K562 (cell line): ENCODE data around the gene CRTAP. TPM values are rescaled to one million over a fixed set of nuclear protein-coding genes. Genes with fewer than 3 reads are reported as not detected.
A peak's percentile ranks its signal among the peaks of the same experiment; 100 is the strongest.

Source experiments
- ARID1B ChIP-seq: fragments of 450-650 bp; IDR thresholded peaks from 2 replicates; pipeline ENCODE4 v1.6.1; 2016; ENCODE audit warnings: antibody characterized with exemption, mild to moderate bottlenecking, inconsistent platforms
- CBX8 ChIP-seq: fragments of 200-600 bp; sonication (generic); IDR thresholded peaks from 2 replicates; pipeline ENCODE4 v1.6.1; 2012; ENCODE audit warnings: borderline replicate concordance, mixed run types, low read depth, mild to moderate bottlenecking, moderate library complexity, mixed read lengths, low read length, control low read depth, inconsistent platforms; ENCODE audit not compliant: poor library complexity, severe bottlenecking; ENCODE audit errors: extremely low read depth
- CREBBP ChIP-seq: IDR thresholded peaks from one replicate; pipeline ENCODE4 v1.6.1; 2012; ENCODE audit warnings: low read depth, mild to moderate bottlenecking, control low read depth, inconsistent platforms, low read length
- CTCF ChIP-seq, 3 experiments: IDR thresholded peaks in 2 of 3; conservative IDR thresholded peaks in 1 of 3; 2 replicates each; pipeline ENCODE4 v1.5.1; 2011 to 2012; ENCODE audit warnings: low read length in 3 of 3, mild to moderate bottlenecking in 3 of 3, control low read depth in 2 of 3, improper control_type of control experiment in 1 of 3, inconsistent platforms in 1 of 3, low read depth in 1 of 3, mixed read lengths in 1 of 3, moderate library complexity in 1 of 3; ENCODE audit not compliant: insufficient read depth in 2 of 3
- GTF2B ChIP-seq: IDR thresholded peaks from 2 replicates; pipeline ENCODE4 v1.6.1; 2011; ENCODE audit not compliant: insufficient read length; ENCODE audit errors: extremely low read depth
- HDAC8 ChIP-seq: fragments of 450-650 bp; IDR thresholded peaks from 2 replicates; pipeline ENCODE4 v1.6.1; 2016; ENCODE audit warnings: mild to moderate bottlenecking, missing genetic modification characterization, moderate library complexity, missing compliant biosample characterization
- HNRNPH1 ChIP-seq: fragments of 200-400 bp; formaldehyde crosslinking; optimal IDR thresholded peaks from 2 replicates; pipeline ENCODE3; 2017; ENCODE audit warnings: low read depth, mild to moderate bottlenecking, low read length, moderate library complexity
- IRF9 ChIP-seq: fragments of 450-650 bp; IDR thresholded peaks from 2 replicates; pipeline ENCODE4 v1.6.1; 2016; ENCODE audit warnings: missing biosample characterization, missing genetic modification characterization
- MCM3 ChIP-seq: fragments of 450-650 bp; IDR thresholded peaks from 2 replicates; pipeline ENCODE4 v1.6.1; 2016
- NBN ChIP-seq: fragments of 450-650 bp; IDR thresholded peaks from 2 replicates; pipeline ENCODE4 v1.6.1; 2016; ENCODE audit warnings: low read depth, mild to moderate bottlenecking
- NFIX ChIP-seq: fragments of 250-450 bp; sonication (Bioruptor Pico); IDR thresholded peaks from 2 replicates; pipeline ENCODE4 v1.4.0; 2020; ENCODE audit warnings: low read depth, mild to moderate bottlenecking, moderate library complexity
- NFYB ChIP-seq: IDR thresholded peaks from 2 replicates; pipeline ENCODE4 v1.6.1; 2011; ENCODE audit warnings: mild to moderate bottlenecking, moderate library complexity; ENCODE audit not compliant: insufficient read length; ENCODE audit errors: extremely low read depth
- NRF1 ChIP-seq, 2 experiments: fragments of 450-650 bp; IDR thresholded peaks in 1 of 2; conservative IDR thresholded peaks in 1 of 2; 2 replicates each; pipeline ENCODE4 v1.6.1; 2014; ENCODE audit warnings: mild to moderate bottlenecking in 2 of 2
- PBX2 ChIP-seq, 2 experiments: IDR thresholded peaks in 1 of 2; conservative IDR thresholded peaks in 1 of 2; 2 replicates each; pipeline ENCODE4 v1.6.1; 2016; ENCODE audit warnings: low read depth in 2 of 2, mild to moderate bottlenecking in 1 of 2, missing compliant biosample characterization in 1 of 2, missing genetic modification characterization in 1 of 2, moderate library complexity in 1 of 2
- PKNOX1 ChIP-seq: fragments of 450-650 bp; IDR thresholded peaks from 2 replicates; pipeline ENCODE4 v1.6.1; 2016
- POLR2AphosphoS5 ChIP-seq: IDR thresholded peaks from 2 replicates; pipeline ENCODE4 v1.6.1; 2011; ENCODE audit warnings: mild to moderate bottlenecking, low read depth, low read length, moderate library complexity; ENCODE audit not compliant: control insufficient read depth, insufficient read depth
- SIX5 ChIP-seq, 2 experiments: IDR thresholded peaks; 2 replicates each; pipeline ENCODE4 v1.6.1; 2011; ENCODE audit warnings: low read length in 2 of 2, borderline replicate concordance in 1 of 2, low read depth in 1 of 2, mild to moderate bottlenecking in 1 of 2, moderate library complexity in 1 of 2; ENCODE audit not compliant: insufficient read depth in 1 of 2
- TCF3 ChIP-seq: sonication (generic); formaldehyde crosslinking; IDR thresholded peaks from 2 replicates; pipeline ENCODE4 v1.4.0; 2020; ENCODE audit warnings: mild to moderate bottlenecking, missing genetic modification reagents
- TCF7 ChIP-seq: sonication (generic); IDR thresholded peaks from 2 replicates; pipeline ENCODE4 v1.6.1; 2016; ENCODE audit warnings: antibody characterized with exemption, borderline replicate concordance
- ZEB2 ChIP-seq: fragments of 450-650 bp; IDR thresholded peaks from 2 replicates; pipeline ENCODE4 v1.6.1; 2016
- ZNF311 ChIP-seq: fragments of 250-450 bp; sonication (Bioruptor Pico); IDR thresholded peaks from 2 replicates; pipeline ENCODE4 v1.4.0; 2020; ENCODE audit warnings: mild to moderate bottlenecking, moderate library complexity
- polyA plus RNA-seq, 8 experiments: library from polyadenylated mRNA; depleted of rRNA in 4 of 8; stranded (reverse) in 5 of 8; unstranded in 3 of 8; fragments of >200 nt; fragmentation: Nextera tagmentation in 2 of 8; fragmentation: Illumina TruSeq in 1 of 8; extraction: Ambion mirVana in 2 of 8; extraction: Trizol in 1 of 8; gene quantifications; 2 replicates each; pipeline versions ENCODE4 v1.2.1 to v1.2.3, GENCODE V29; 2011 to 2014; ENCODE audit warnings: inconsistent platforms in 1 of 8, missing spikeins in 1 of 8
- total RNA-seq, 7 experiments: library from RNA; depleted of rRNA in 6 of 7; stranded (reverse); fragments of >200 nt in 6 of 7; fragmentation: Illumina TruSeq in 2 of 7; extraction: Trizol in 2 of 7; gene quantifications; 2 replicates each; pipeline versions ENCODE4 v1.2.1 to v1.2.3, GENCODE V29; 2011 to 2021; ENCODE audit warnings: low replicate concordance in 1 of 7

CRTAP gene
- total and polyA plus RNA-seq, 9 of the 15 experiments (the other 6 are each of a cell fraction or from before 2014, with no cell fraction given), result 10.0 to 121 (median 53.0) TPM

- no peak for TF ChIP-seq PBX2 (CRISPR knock-in tag; IDR thresholded peaks at IDR 0.05; ENCODE audit: low read depth)
- peak; percentile 71 for TF ChIP-seq PBX2 (tag; conservative IDR thresholded peaks at IDR 0.05; ENCODE audit: low read depth)
- no peak for TF ChIP-seq SIX5 (IDR thresholded peaks at IDR 0.05; ENCODE audit: borderline replicate concordance in 1 of 2, insufficient read depth in 1 of 2, low read depth in 1 of 2, low read length in 2 of 2)
- TF ChIP-seq NRF1 (conservative IDR thresholded peaks at IDR 0.05 in 1 of 2, IDR thresholded peaks at IDR 0.05 in 1 of 2), result no peak
- TF ChIP-seq ZEB2, result 0 out of 2 replicates have a peak, but pooled peaks have one; percentile 51
- no peak for TF ChIP-seq GTF2B
- no peak for TF ChIP-seq CTCF (IDR thresholded peaks at IDR 0.05 in 2 of 3, conservative IDR thresholded peaks at IDR 0.05 in 1 of 3; ENCODE audit: insufficient read depth in 2 of 3, low read depth in 1 of 3, low read length in 3 of 3)
- no peak for TF ChIP-seq HDAC8 (tag)
- TF ChIP-seq CBX8, result no peak
- TF ChIP-seq NFYB, result peak; percentile 22
- TF ChIP-seq MCM3, result no peak
- peak; percentile 84; the same call in 1 of the 2 replicates for TF ChIP-seq NBN
- peak; percentile 85 for TF ChIP-seq ARID1B
- TF ChIP-seq CREBBP, result no peak
- TF ChIP-seq PKNOX1, result peak; percentile 81
- TF ChIP-seq IRF9 (tag), result no peak
- no peak; the same call in 1 of the 2 replicates for TF ChIP-seq TCF7
- 0 out of 2 replicates have a peak, but pooled peaks have one; percentile 9 for TF ChIP-seq TCF3 (CRISPR knock-in tag)
- TF ChIP-seq HNRNPH1, result no peak
- no peak for TF ChIP-seq ZNF311 (CRISPR knock-in tag)
- no peak for TF ChIP-seq POLR2AphosphoS5
- no peak for TF ChIP-seq NFIX
These were observed 46.3 kb upstream of the CRTAP start (continued) for GRCh38 chr3:33067484-33067883.
